Neural progenitor cell (in vitro differentiated cells): ENCODE measurements around the gene MTAP.

Experiments
- CTCF ChIP-seq: fragments of 200-600 bp; sonication (generic); IDR thresholded peaks from 2 replicates; pipeline ENCODE4 v1.5.1; 2017; ENCODE audit warnings: antibody characterized with exemption, mild to moderate bottlenecking
- EZH2 ChIP-seq: fragments of 200-600 bp; sonication (generic); IDR thresholded peaks from 2 replicates; pipeline ENCODE4 v1.6.1; 2017; ENCODE audit warnings: antibody characterized with exemption, mild to moderate bottlenecking, moderate library complexity
- EZH2phosphoT487 ChIP-seq: fragments of 200-600 bp; sonication (generic); IDR thresholded peaks from 2 replicates; pipeline ENCODE4 v1.6.1; 2017; ENCODE audit warnings: antibody characterized with exemption

- TF ChIP-seq CTCF (no peak), EZH2 (no peak), EZH2phosphoT487 (no peak)
Observed at GRCh38 chr9:21969951-21970799, 167.7 kb downstream of the MTAP start.
